HG02642 (cell line): ENCODE results near the gene HDAC7.

Source experiments
- ATAC-seq: cut with Tn5 transposase; IDR thresholded peaks from one replicate; pipeline ENCODE4 v1.9.1; 2021; ENCODE audit warnings: mild to moderate bottlenecking; ENCODE audit not compliant: unreplicated experiment, poor library complexity

Gene HDAC7

DNA sequence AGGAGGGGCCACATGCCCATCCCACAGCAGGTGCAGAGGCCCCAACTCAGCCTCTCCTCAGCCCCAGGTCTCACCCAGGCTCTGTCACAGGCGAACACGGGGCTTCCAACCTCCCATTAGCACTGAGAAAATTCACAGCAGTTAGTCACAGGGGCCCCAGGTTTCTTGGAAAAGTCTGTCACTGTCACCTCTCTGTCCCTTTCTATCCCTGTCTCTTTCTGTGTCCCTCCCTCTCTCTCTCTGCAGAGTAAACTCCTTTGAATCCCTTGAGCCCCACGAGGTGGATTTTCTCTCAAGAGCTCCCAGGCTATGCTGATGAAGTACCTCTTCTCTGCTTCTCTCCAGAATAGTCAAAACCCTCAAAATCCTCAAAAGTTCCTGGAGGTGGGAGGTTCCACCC lies 80.4 kb downstream of the HDAC7 start:
- no peak for ATAC-seq

DNA sequence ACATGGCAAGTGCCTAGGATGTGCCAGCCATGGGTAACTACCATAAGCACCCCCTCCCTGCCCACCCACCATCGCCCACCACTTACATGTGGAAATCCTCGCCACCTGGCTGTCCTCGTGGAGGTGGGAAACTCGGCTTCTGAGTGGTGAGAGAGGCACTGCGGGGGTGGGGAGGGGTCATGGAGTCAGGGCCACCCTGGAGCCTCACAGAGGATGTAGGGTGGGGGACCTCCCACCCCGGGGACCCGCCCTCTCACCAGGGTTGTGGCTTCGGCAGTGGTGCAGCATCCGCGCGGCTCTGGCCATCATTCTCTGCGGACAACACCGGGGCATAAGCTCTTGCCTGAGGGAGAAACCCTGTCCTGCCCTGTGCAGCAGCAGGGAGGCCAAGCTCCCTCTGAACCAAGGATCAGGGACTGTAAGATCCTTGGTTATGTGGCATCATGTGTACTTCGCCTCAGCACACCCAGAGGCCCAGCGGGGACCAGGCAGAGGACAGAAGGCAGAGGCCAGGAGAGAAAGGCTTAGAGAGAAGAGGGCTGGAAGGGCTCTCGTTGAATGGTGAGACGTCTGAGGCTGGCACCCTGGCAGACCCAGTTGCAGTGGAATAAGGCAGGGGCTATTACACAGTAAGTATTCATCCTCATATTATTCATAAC lies 81.6 kb downstream of the HDAC7 start:
- no peak for ATAC-seq

DNA sequence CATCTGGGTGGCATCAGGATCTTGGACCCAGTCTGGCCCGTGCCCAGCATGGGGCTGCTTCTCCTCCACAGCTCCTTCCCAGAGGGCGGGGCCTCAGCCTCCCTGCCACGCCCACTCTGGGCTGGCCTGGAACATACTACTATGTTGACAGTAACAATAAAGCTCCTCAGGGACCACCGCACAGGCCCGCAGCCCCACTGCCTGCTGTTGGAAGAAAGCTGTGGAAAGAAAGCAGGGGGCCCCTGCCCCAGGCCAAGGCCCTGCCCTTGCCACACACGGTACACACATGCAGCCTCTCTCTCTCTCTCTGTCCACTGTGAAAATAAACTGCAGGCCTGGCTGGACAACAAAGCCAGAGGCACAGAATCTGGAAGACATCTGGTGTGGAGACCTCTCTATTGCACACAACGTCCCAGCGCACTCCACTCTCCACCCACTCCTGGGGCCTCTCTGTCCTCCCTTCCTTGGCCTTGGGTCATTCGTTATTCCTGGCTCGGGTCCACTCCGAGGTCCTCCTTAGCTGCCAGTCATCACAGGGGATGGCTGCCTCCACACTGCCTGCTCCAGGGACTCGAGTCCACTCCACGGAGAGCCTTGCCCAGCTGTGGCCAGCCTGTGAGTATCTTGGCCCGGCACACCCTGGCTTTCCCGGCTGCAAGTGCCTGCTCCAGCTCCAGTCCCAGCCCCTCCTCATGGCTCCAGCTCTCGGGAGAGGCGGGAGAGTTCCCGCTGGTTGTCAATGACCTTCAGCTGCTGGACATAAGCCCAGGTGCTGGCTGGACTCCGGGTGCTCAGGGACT lies 82.6 kb downstream of the HDAC7 start:
- no peak for ATAC-seq

DNA sequence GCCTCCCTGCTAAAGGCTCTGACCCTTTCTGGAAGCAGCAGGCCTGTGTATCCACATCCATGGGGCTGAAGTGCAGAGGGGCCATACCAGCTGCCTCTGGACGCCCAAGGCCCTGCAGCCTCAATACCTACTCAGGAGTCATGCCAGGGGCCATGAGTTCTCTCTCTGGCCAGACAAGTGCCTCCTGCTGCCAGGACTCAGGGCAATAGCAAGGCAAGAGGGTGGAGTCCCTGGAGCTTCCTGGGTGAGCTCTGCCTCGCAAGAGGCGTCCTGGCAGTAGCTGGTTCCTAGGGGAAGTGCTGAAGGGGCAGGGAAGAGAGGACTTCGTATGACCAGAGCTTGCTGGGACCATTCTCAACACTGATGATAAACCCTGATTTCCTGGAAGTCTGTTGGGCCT lies 83.5 kb downstream of the HDAC7 start:
- ATAC-seq: no peak

GRCh38 chr12:47735649-47736048 lies 84.1 kb downstream of the HDAC7 start:
- ATAC-seq: no peak

GRCh38 chr12:47734725-47735480 lies 84.8 kb downstream of the HDAC7 start:
- ATAC-seq: no peak

DNA sequence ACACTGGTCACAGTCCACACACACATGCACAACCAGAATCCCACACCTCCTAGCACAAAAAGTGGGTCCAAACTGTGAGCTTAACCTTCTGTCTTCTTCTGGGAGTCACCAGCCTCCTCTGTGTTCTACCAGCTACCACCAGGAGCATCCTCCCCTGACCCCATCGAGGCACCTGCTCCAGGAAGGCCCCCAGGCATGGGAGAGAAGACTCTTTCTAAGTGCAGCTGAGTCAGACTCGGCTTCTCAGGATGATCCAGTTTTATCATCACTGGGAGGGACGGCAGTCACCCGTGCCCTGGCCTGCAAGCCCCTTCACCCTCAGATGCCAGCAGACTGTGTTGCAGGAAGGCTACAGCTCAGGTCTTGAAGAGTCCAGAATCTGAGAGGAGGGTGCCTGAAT lies 86.6 kb downstream of the HDAC7 start:
- no peak for ATAC-seq
